MCF 10A (cell line): Measurements from ENCODE around the gene MRPL47. TPM values are rescaled to one million over a fixed set of nuclear protein-coding genes. Genes with fewer than 3 reads are reported as not detected.

Experiments
- BruUV-seq: library from RNA; stranded (reverse); fragments of 400-500 nt; replicated peaks from 2 replicates; lab custom pipeline; 2021; lab: Mats Ljungman, UMichigan
- CTCF ChIA-PET: fragments of 300-600 bp; sonication (Branson Sonifier 250); formaldehyde crosslinking; extraction: SDS; loops from one replicate; lab custom pipeline; 2021; ENCODE audit warnings: antibody characterized with exemption, inconsistent platforms; lab: Yijun Ruan, JAX
- POLR2A ChIA-PET: fragments of 300-600, 350-650 bp; sonication (Branson Sonifier 250); formaldehyde crosslinking; extraction: SDS; loops from one replicate; lab custom pipeline; 2020; ENCODE audit warnings: antibody characterized with exemption, inconsistent platforms; lab: Yijun Ruan, JAX
- DNase-seq: peaks from one replicate; pipeline ENCODE4 v3.0.0-alpha.2; 2018; ENCODE audit not compliant: unreplicated experiment
- H3K27ac Mint-ChIP-seq: one replicate; pipeline ENCODE4 v1.8.0; 2022; ENCODE audit warnings: mild to moderate bottlenecking, low read depth, mixed read lengths; ENCODE audit not compliant: unreplicated experiment
- H3K27me3 Mint-ChIP-seq: one replicate; pipeline ENCODE4 v1.8.0; 2022; ENCODE audit warnings: mixed read lengths; ENCODE audit not compliant: insufficient read depth, unreplicated experiment
- H3K36me3 Mint-ChIP-seq: one replicate; pipeline ENCODE4 v1.8.0; 2022; ENCODE audit warnings: mild to moderate bottlenecking, moderate library complexity, mixed read lengths; ENCODE audit not compliant: insufficient read depth, unreplicated experiment
- H3K4me1 Mint-ChIP-seq: one replicate; pipeline ENCODE4 v1.8.0; 2022; ENCODE audit warnings: mixed read lengths; ENCODE audit not compliant: insufficient read depth, unreplicated experiment
- H3K4me3 Mint-ChIP-seq: one replicate; pipeline ENCODE4 v1.8.0; 2022; ENCODE audit warnings: mild to moderate bottlenecking, moderate library complexity, mixed read lengths; ENCODE audit not compliant: unreplicated experiment
- H3K9me3 Mint-ChIP-seq: one replicate; pipeline ENCODE4 v1.8.0; 2022; ENCODE audit warnings: mixed read lengths; ENCODE audit not compliant: unreplicated experiment
- intact Hi-C: fragments of 100-400 bp; cut with micrococcal nuclease; formaldehyde crosslinking; loops from 2 replicates; pipeline ENCODE4 v1.14.1; 2022
- total RNA-seq: library from RNA; stranded (reverse); gene quantifications from 2 replicates; pipeline ENCODE4 v1.2.3, GENCODE V29; 2022
- TF ChIP-seq, protein P1 (sequence below): fragments of 200-600 bp; IDR thresholded peaks from one replicate; pipeline ENCODE4 v1.8.0; 2022; ENCODE audit warnings: antibody characterized with exemption, mild to moderate bottlenecking; ENCODE audit not compliant: unreplicated experiment

Gene MRPL47
- total RNA-seq, 1 experiment from 2014 or later: 63.4 TPM

DNA sequence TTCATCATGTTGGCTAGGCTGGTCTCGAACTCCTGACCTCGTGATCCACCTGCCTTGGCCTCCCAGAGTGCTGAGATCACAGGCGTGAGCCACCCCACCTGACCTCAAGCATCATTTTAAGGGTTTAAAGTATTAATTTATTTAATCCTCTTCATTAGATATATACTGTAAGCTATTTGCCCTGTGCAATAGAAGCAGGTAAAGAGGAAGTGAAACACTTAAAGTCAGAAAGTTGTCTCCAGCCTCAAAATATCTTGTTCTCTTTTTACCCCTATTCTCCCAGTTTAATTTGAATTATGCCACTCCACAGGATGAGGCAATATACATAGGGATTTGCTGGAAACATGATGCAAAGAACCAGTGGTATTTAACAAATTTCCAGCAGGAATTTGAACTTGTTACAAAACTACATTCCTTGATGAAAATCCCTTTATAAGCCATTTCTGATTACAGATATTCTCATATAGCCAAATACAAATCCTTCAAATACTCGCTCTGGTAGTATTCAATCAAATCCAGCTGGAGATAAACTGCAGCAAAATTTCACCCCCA lies 2.2 kb upstream of the MRPL47 start:
- DNase-seq: no peak
- peaks cover 9% of the 10 kb centered on the region for H3K4me1 Mint-ChIP-seq
- peak overlapping the region; percentile 38 for H3K4me3 Mint-ChIP-seq
- ChIA-PET CTCF (interaction anchor here (0.7 kb wide), 1 partner anchor 283 kb away, joined by 3 read pairs; no protein-coding TSS in a partner anchor), POLR2A (interaction anchor here (1.1 kb wide), 1 partner anchor 10 kb away, joined by 4 read pairs; no protein-coding TSS in a partner anchor)
- intact Hi-C loops: no loop called here
- no peaks in the 10 kb centered on the region for H3K9me3 Mint-ChIP-seq
- peaks cover 29% of the 10 kb centered on the region for H3K36me3 Mint-ChIP-seq
- H3K27ac Mint-ChIP-seq: no peak overlapping the region
- no peaks in the 10 kb centered on the region for H3K27me3 Mint-ChIP-seq
- no TSS peak for BruUV-seq
- TF ChIP-seq, protein P1, sequence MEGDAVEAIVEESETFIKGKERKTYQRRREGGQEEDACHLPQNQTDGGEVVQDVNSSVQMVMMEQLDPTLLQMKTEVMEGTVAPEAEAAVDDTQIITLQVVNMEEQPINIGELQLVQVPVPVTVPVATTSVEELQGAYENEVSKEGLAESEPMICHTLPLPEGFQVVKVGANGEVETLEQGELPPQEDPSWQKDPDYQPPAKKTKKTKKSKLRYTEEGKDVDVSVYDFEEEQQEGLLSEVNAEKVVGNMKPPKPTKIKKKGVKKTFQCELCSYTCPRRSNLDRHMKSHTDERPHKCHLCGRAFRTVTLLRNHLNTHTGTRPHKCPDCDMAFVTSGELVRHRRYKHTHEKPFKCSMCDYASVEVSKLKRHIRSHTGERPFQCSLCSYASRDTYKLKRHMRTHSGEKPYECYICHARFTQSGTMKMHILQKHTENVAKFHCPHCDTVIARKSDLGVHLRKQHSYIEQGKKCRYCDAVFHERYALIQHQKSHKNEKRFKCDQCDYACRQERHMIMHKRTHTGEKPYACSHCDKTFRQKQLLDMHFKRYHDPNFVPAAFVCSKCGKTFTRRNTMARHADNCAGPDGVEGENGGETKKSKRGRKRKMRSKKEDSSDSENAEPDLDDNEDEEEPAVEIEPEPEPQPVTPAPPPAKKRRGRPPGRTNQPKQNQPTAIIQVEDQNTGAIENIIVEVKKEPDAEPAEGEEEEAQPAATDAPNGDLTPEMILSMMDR: no peak

DNA sequence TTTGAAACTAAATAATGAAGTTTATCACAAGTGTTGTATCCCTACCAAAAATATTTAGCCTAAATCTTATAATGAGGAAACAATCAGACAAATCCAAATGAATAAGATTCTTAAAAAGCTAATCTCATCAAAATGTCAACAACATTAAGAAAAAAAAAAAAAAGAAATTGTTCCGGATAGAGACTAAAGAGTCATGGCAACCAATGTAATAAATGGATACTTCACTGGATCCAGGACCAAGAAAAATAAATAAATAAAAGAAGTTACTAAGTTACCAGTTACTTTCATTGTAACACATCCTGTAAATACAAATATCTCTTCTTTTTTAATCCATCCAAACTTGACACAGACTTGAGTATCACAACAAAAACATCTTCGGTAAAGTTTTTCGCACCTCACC lies 607 bp downstream of the MRPL47 start:
- POLR2A ChIA-PET: interaction anchor here (0.8 to 3.2 kb wide), 8 partner anchors 10 to 256 kb away, joined by 3 to 40 read pairs (median 8); partner anchors contain the start of genes ACTL6A and MFN1
- BruUV-seq: no TSS peak
- intact Hi-C loops: no loop called here
- no peaks in the 10 kb centered on the region for H3K27me3 Mint-ChIP-seq
- peak overlapping the region; percentile 100 for H3K4me3 Mint-ChIP-seq
- H3K27ac Mint-ChIP-seq: peak overlapping the region; percentile 100
- DNase-seq: no peak
- TF ChIP-seq, protein P1: no peak
- CTCF ChIA-PET: interaction anchor here (0.9 to 1.0 kb wide), 2 partner anchors 34 to 159 kb away, joined by 3 to 4 read pairs; no protein-coding TSS in a partner anchor
- no peaks in the 10 kb centered on the region for H3K9me3 Mint-ChIP-seq
- H3K4me1 Mint-ChIP-seq: peaks cover 9% of the 10 kb centered on the region
- H3K36me3 Mint-ChIP-seq: peaks cover 56% of the 10 kb centered on the region

DNA sequence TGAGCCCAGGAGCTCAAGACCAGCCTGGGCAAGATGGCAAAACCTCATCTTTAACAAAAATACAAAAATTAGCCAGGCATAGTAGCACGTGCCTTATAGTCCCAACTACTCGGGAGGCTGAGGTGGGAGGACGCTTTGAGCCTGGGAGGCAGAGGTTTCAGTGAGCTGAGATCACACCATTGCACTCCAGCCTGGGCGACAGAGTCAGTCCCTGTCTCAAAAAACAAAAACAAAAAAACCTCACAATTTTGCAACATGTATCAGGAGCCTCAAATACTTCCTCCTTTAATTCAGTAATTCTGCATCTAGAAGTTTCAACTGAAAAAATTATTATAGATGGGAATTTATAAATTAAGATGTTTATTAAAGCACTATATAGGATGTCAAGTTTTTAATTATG lies 1.1 kb downstream of the MRPL47 start:
- Mint-ChIP-seq H3K4me1 (peaks cover 9% of the 10 kb centered on the region), H3K9me3 (no peaks in the 10 kb centered on the region), H3K27ac (peak overlapping the region; percentile 100), H3K36me3 (peaks cover 58% of the 10 kb centered on the region), H3K27me3 (no peaks in the 10 kb centered on the region), H3K4me3 (peak overlapping the region; percentile 100)
- no peak for DNase-seq
- intact Hi-C loops: no loop called here
- ChIA-PET CTCF (interaction anchor here (0.7 to 1.0 kb wide), 3 partner anchors 20 to 159 kb away, joined by 3 to 4 read pairs (median 3); no protein-coding TSS in a partner anchor), POLR2A (interaction anchor here (0.6 to 3.2 kb wide), 9 partner anchors 10 to 256 kb away, joined by 3 to 40 read pairs (median 5); partner anchors contain the start of genes ACTL6A and MFN1)
- TF ChIP-seq, protein P1: no peak
- no TSS peak for BruUV-seq

DNA sequence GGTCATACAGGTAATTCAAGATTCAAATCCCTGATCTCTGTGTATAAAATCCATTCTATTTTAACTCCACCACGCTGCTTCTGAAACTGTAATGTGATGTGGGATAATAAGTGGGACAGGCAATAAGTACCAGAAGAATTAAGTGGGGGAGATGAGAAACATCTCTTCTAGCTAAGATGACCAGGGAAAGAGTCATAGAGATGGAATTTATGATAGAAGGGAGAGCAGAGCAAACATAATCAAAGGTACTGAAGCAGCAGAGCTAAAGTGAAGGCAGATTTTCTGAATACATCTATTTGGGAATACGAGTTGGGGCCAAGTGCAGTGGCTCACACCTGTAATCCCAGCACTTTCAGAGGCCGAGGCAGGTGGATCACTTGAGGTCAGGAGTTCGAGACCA lies 4.9 kb downstream of the MRPL47 start:
- ChIA-PET CTCF (interaction anchor here (1.2 kb wide), 1 partner anchor 51 kb away, joined by 4 read pairs; no protein-coding TSS in a partner anchor), POLR2A (interaction anchor here (1.1 kb wide), 1 partner anchor 9 kb away, joined by 3 read pairs; no protein-coding TSS in a partner anchor)
- no peaks in the 10 kb centered on the region for H3K9me3 Mint-ChIP-seq
- H3K36me3 Mint-ChIP-seq: peaks cover 74% of the 10 kb centered on the region
- H3K4me3 Mint-ChIP-seq: no peak overlapping the region
- H3K27ac Mint-ChIP-seq: no peak overlapping the region
- BruUV-seq: no TSS peak
- intact Hi-C loops: no loop called here
- no peak for DNase-seq
- TF ChIP-seq, protein P1: no peak
- no peaks in the 10 kb centered on the region for H3K27me3 Mint-ChIP-seq
- no peaks in the 10 kb centered on the region for H3K4me1 Mint-ChIP-seq
